Astrocyte (in vitro differentiated cells and primary cell): Measurements from ENCODE around the gene OSTN. TPM values are rescaled to one million over a fixed set of nuclear protein-coding genes. Genes with fewer than 3 reads are reported as not detected.

ENCODE experiments used
- DNase-seq: peaks from one replicate; pipeline ENCODE4 v3.0.0-alpha.2; 2010; ENCODE audit warnings: low read depth
- FAIRE-seq: peaks from 2 replicates; lab custom pipeline; 2011; peaks lifted over from hg19 to GRCh38; lab: Jason Lieb, UNC
- H2AFZ ChIP-seq: 2 replicates; pipeline ENCODE4 v1.6.0; 2012; ENCODE audit warnings: low read depth, low read length, inconsistent platforms
- H3K27ac ChIP-seq: 2 replicates; pipeline ENCODE4 v1.5.1; 2011; ENCODE audit warnings: low read depth, low read length, inconsistent platforms
- H3K27me3 ChIP-seq: 2 replicates; pipeline ENCODE4 v1.6.0; 2011; ENCODE audit warnings: low read length, inconsistent platforms; ENCODE audit not compliant: insufficient read depth
- H3K36me3 ChIP-seq: 2 replicates; pipeline ENCODE4 v1.5.1; 2011; ENCODE audit warnings: low read length, inconsistent platforms; ENCODE audit not compliant: insufficient read depth
- H3K4me1 ChIP-seq: 2 replicates; pipeline ENCODE4 v1.5.1; 2011; ENCODE audit warnings: low read length, inconsistent platforms; ENCODE audit not compliant: insufficient read depth
- H3K4me2 ChIP-seq: 2 replicates; pipeline ENCODE4 v1.6.0; 2012; ENCODE audit warnings: low read length, inconsistent platforms
- H3K4me3 ChIP-seq: 2 replicates; pipeline ENCODE4 v1.5.1; 2011; ENCODE audit warnings: low read depth, mild to moderate bottlenecking, low read length, inconsistent platforms; ENCODE audit not compliant: insufficient read depth
- H3K79me2 ChIP-seq: 2 replicates; pipeline ENCODE4 v1.6.0; 2012; ENCODE audit warnings: mild to moderate bottlenecking, low read length, inconsistent platforms; ENCODE audit not compliant: insufficient read depth
- H3K9ac ChIP-seq: 2 replicates; pipeline ENCODE4 v1.6.0; 2012; ENCODE audit warnings: mild to moderate bottlenecking, low read length, inconsistent platforms
- H3K9me3 ChIP-seq: 2 replicates; pipeline ENCODE4 v1.5.1; 2012; ENCODE audit warnings: low read depth, mild to moderate bottlenecking, low read length, inconsistent platforms; ENCODE audit not compliant: insufficient read depth
- H4K20me1 ChIP-seq: 2 replicates; pipeline ENCODE4 v1.6.0; 2012; ENCODE audit warnings: low read length, inconsistent platforms; ENCODE audit not compliant: insufficient read depth
- H3K27ac Mint-ChIP-seq: one replicate; pipeline ENCODE4 v1.8.0; 2021; ENCODE audit warnings: mild to moderate bottlenecking, mixed read lengths; ENCODE audit not compliant: unreplicated experiment
- H3K27me3 Mint-ChIP-seq: one replicate; pipeline ENCODE4 v1.8.0; 2021; ENCODE audit warnings: low read depth, mixed read lengths; ENCODE audit not compliant: unreplicated experiment
- H3K36me3 Mint-ChIP-seq: one replicate; pipeline ENCODE4 v1.8.0; 2021; ENCODE audit warnings: low read depth, mixed read lengths; ENCODE audit not compliant: unreplicated experiment
- H3K4me1 Mint-ChIP-seq: one replicate; pipeline ENCODE4 v1.8.0; 2021; ENCODE audit warnings: low read depth, mixed read lengths; ENCODE audit not compliant: unreplicated experiment
- H3K4me3 Mint-ChIP-seq: one replicate; pipeline ENCODE4 v1.8.0; 2021; ENCODE audit warnings: mild to moderate bottlenecking, moderate library complexity, mixed read lengths; ENCODE audit not compliant: unreplicated experiment
- H3K9me3 Mint-ChIP-seq: one replicate; pipeline ENCODE4 v1.8.0; 2021; ENCODE audit warnings: mild to moderate bottlenecking, mixed read lengths; ENCODE audit not compliant: unreplicated experiment
- CTCF ChIP-seq: IDR thresholded peaks from 2 replicates; pipeline ENCODE4 v1.5.1; 2011; ENCODE audit warnings: low read depth, mild to moderate bottlenecking, inconsistent platforms, low read length, moderate library complexity; ENCODE audit not compliant: insufficient read depth
- EZH2 ChIP-seq: IDR thresholded peaks from 2 replicates; pipeline ENCODE4 v1.6.1; 2012; ENCODE audit warnings: mild to moderate bottlenecking, low read length, inconsistent platforms; ENCODE audit not compliant: insufficient read depth
- total RNA-seq: library from RNA; stranded (reverse); gene quantifications from 2 replicates; pipeline ENCODE4 v1.2.1, GENCODE V29; 2021

Gene OSTN
- total RNA-seq, 1 donor from 2014 or later, result not detected

DNA sequence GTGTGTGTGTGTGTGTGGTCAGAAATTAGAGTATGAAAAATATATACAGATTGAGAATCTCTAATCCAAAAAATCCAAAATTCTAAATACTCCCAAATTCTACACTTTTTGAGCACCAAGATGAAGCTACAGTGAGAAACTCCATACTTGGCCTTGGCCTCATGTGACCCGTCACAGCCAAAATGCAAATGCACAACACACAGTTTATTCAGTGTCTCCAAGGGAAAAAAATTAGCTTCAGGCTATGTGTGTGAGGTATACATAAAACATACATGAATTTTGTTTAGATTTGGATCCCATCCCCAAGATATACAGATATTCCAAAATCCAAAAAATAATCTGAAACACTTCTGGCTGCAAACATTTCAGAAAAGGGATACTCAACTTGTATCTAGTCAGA lies 33.2 kb upstream of the OSTN start:
- Mint-ChIP-seq H3K36me3 (no peaks in the 10 kb centered on the region), H3K27ac (no peak overlapping the region), H3K27me3 (no peaks in the 10 kb centered on the region), H3K4me1 (no peaks in the 10 kb centered on the region), H3K4me3 (no peak overlapping the region), H3K9me3 (no peaks in the 10 kb centered on the region)
- no peaks in the 10 kb centered on the region for H3K27me3 ChIP-seq
- H3K36me3 ChIP-seq, result no peaks in the 10 kb centered on the region
- no peak overlapping the region for H3K4me2 ChIP-seq
- no peak overlapping the region for H3K4me3 ChIP-seq
- no peak overlapping the region for H3K27ac ChIP-seq
- no peaks in the 10 kb centered on the region for H4K20me1 ChIP-seq
- H3K4me1 ChIP-seq, result no peaks in the 10 kb centered on the region
- FAIRE-seq (no peak), DNase-seq (no peak)
- TF ChIP-seq CTCF (no peak), EZH2 (no peak)
- H2AFZ ChIP-seq, result no peak overlapping the region
- H3K9me3 ChIP-seq, result no peaks in the 10 kb centered on the region
- H3K79me2 ChIP-seq, result no peaks in the 10 kb centered on the region
- no peak overlapping the region for H3K9ac ChIP-seq

DNA sequence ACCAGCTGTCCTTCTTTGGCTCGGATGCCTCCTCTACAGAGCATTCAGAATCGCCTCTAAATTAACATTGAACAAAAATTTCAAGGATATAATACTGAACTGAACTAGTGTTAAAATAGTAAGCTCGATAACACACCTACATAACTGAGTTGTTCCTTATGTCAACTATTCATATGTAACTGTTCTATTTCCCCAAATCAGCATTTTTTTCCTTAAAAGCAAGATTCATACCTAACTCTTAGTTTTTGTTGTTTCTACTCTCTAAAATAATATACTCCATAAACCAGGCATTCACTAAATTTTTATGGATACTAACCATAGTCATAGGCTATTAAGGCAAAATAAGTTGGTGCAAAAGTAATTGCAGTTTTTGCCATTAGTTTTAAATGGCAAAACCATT lies 32.7 kb upstream of the OSTN start:
- FAIRE-seq (no peak), DNase-seq (no peak)
- TF ChIP-seq CTCF, result no peak
- no peak for TF ChIP-seq EZH2
- no peaks in the 10 kb centered on the region for H3K79me2 ChIP-seq
- H3K36me3 ChIP-seq, result no peaks in the 10 kb centered on the region
- H3K4me2 ChIP-seq, result no peak overlapping the region
- H3K27me3 ChIP-seq, result no peaks in the 10 kb centered on the region
- Mint-ChIP-seq H3K9me3 (no peaks in the 10 kb centered on the region), H3K27ac (no peak overlapping the region), H3K36me3 (no peaks in the 10 kb centered on the region), H3K4me1 (no peaks in the 10 kb centered on the region), H3K27me3 (no peaks in the 10 kb centered on the region), H3K4me3 (no peak overlapping the region)
- H4K20me1 ChIP-seq, result no peaks in the 10 kb centered on the region
- H3K4me3 ChIP-seq, result no peak overlapping the region
- no peaks in the 10 kb centered on the region for H3K4me1 ChIP-seq
- H2AFZ ChIP-seq, result no peak overlapping the region
- no peak overlapping the region for H3K27ac ChIP-seq
- no peak overlapping the region for H3K9ac ChIP-seq
- H3K9me3 ChIP-seq, result no peaks in the 10 kb centered on the region

DNA sequence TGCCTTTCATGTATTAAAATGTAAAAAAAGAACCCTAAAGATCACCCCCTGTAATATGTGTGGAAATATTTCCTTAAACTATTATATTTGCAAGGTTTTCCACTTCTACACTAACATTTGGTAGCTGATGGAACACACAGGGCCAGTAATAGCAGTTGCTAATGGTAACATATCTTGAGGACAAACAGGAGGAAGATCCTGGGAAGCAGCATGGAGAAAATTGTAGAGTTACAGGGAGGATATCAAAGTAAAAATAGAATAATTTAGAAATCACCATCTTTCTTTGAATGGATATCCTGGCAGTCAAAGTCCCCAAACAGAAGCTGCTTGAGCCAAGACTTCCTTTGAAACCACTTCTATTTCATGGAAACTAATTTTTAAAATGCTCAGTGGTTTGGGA lies 29.5 kb upstream of the OSTN start:
- no peaks in the 10 kb centered on the region for H3K79me2 ChIP-seq
- no peak overlapping the region for H3K4me2 ChIP-seq
- FAIRE-seq, result no peak
- no peaks in the 10 kb centered on the region for H3K27me3 ChIP-seq
- H3K4me3 ChIP-seq, result no peak overlapping the region
- no peaks in the 10 kb centered on the region for H4K20me1 ChIP-seq
- no peak overlapping the region for H3K27ac ChIP-seq
- H3K36me3 ChIP-seq, result no peaks in the 10 kb centered on the region
- Mint-ChIP-seq H3K4me3 (no peak overlapping the region), H3K9me3 (no peaks in the 10 kb centered on the region), H3K36me3 (no peaks in the 10 kb centered on the region), H3K4me1 (no peaks in the 10 kb centered on the region), H3K27ac (no peak overlapping the region), H3K27me3 (no peaks in the 10 kb centered on the region)
- H3K4me1 ChIP-seq, result no peaks in the 10 kb centered on the region
- H2AFZ ChIP-seq, result no peak overlapping the region
- H3K9me3 ChIP-seq, result no peaks in the 10 kb centered on the region
- no peak for DNase-seq
- TF ChIP-seq EZH2, result no peak
- H3K9ac ChIP-seq, result no peak overlapping the region
